Activated T-cell treated with anti-CD3 and anti-CD28 coated beads for 48 hours (primary cell): ENCODE measurements around the gene LIMS1.
A peak's percentile ranks its signal among the peaks of the same experiment; 100 is the strongest.

Experiments
- DNase-seq: peaks from one replicate; pipeline ENCODE4 v3.0.0-alpha.2; 2020; ENCODE audit warnings: low read depth

The LIMS1 gene

GRCh38 chr2:108615480-108616090, 81.3 kb downstream of the LIMS1 start:
- DNase-seq = no peak

GRCh38 chr2:108616318-108616717, 82.0 kb downstream of the LIMS1 start:
- no peak for DNase-seq

GRCh38 chr2:108616751-108617161, 82.5 kb downstream of the LIMS1 start:
- DNase-seq = no peak

GRCh38 chr2:108617617-108618016, 83.3 kb downstream of the LIMS1 start:
- no peak for DNase-seq

GRCh38 chr2:108619925-108620620, 85.8 kb downstream of the LIMS1 start:
- no peak for DNase-seq

GRCh38 chr2:108620656-108621055, 86.4 kb downstream of the LIMS1 start:
- no peak for DNase-seq

GRCh38 chr2:108621087-108621559, 86.9 kb downstream of the LIMS1 start:
- DNase-seq = peak; percentile 63

GRCh38 chr2:108621687-108622681, 87.7 kb downstream of the LIMS1 start:
- DNase-seq = no peak

GRCh38 chr2:108623616-108624015, 89.3 kb downstream of the LIMS1 start:
- DNase-seq = no peak

GRCh38 chr2:108625186-108625827, 91.0 kb downstream of the LIMS1 start:
- DNase-seq = no peak

- DNase-seq = no peak
These were observed 91.5 kb downstream of the LIMS1 start for GRCh38 chr2:108625828-108626195.

GRCh38 chr2:108626995-108627394, 92.7 kb downstream of the LIMS1 start:
- DNase-seq = no peak

GRCh38 chr2:108627911-108628567, 93.8 kb downstream of the LIMS1 start:
- DNase-seq = no peak

- DNase-seq = no peak
These were observed 94.7 kb downstream of the LIMS1 start for GRCh38 chr2:108628936-108629335.

- no peak for DNase-seq
These were observed 95.1 kb downstream of the LIMS1 start for GRCh38 chr2:108629417-108629816.

- DNase-seq = no peak
These were observed 96.5 kb downstream of the LIMS1 start for GRCh38 chr2:108630567-108631405.

GRCh38 chr2:108632332-108633160, 98.3 kb downstream of the LIMS1 start:
- DNase-seq = no peak

- DNase-seq = no peak
These were observed 99.1 kb downstream of the LIMS1 start for GRCh38 chr2:108633409-108633808.

- DNase-seq = no peak
These were observed 99.7 kb downstream of the LIMS1 start for GRCh38 chr2:108634011-108634410.
